SK-N-SH (cell line): Measurements from ENCODE around the gene CDO1. TPM values are rescaled to one million over a fixed set of nuclear protein-coding genes. Genes with fewer than 3 reads are reported as not detected.

Experiments used
- CTCF ChIA-PET: fragments of 300-600, 350-600 bp; formaldehyde crosslinking; extraction: SDS; loops from one replicate; lab custom pipeline; 2021; lab: Yijun Ruan, JAX
- POLR2A ChIA-PET: fragments of 350-600 bp; sonication (Branson Sonifier 250); formaldehyde crosslinking; extraction: SDS; loops from one replicate; lab custom pipeline; 2020; ENCODE audit warnings: antibody characterized with exemption, inconsistent platforms; lab: Yijun Ruan, JAX
- DNase-seq: peaks from one replicate; pipeline ENCODE4 v3.0.0; 2012
- H2AFZ ChIP-seq: fragments of 200-600 bp; sonication (generic); 2 replicates; pipeline ENCODE4 v1.8.1; 2016; ENCODE audit warnings: antibody characterized with exemption, mild to moderate bottlenecking, low read depth
- H3F3A ChIP-seq: fragments of 200-600 bp; sonication (generic); replicated peaks from 2 replicates; pipeline ENCODE3; 2016; ENCODE audit warnings: antibody characterized with exemption, mild to moderate bottlenecking; ENCODE audit not compliant: insufficient read depth
- H3K27ac ChIP-seq, 2 experiments: fragments of 200-500 bp in 1 of 2; fragments of 200-600 bp in 1 of 2; sonication (Bioruptor generic) in 1 of 2; sonication (generic), shearing (Covaris generic) in 1 of 2; 2 replicates each; pipeline versions ENCODE4 v1.5.1 to v1.6.1; 2014 to 2016; ENCODE audit warnings: low read depth in 2 of 2, inconsistent platforms in 1 of 2, low read length in 1 of 2, mild to moderate bottlenecking in 1 of 2, mixed read lengths in 1 of 2
- H3K27me3 ChIP-seq: fragments of 200-600 bp; sonication (generic), shearing (Covaris generic); 2 replicates; pipeline ENCODE4 v1.6.1; 2016; ENCODE audit warnings: mixed run types; ENCODE audit not compliant: insufficient read depth
- H3K36me3 ChIP-seq, 2 experiments: fragments of 200-500 bp in 1 of 2; fragments of 200-600 bp in 1 of 2; sonication (Bioruptor generic) in 1 of 2; sonication (generic) in 1 of 2; replicated peaks in 1 of 2; 2 replicates each; pipeline versions ENCODE3 to v1.5.1; 2014 to 2016; ENCODE audit warnings: low read length in 1 of 2, mild to moderate bottlenecking in 1 of 2; ENCODE audit not compliant: insufficient read depth in 2 of 2, control insufficient read depth in 1 of 2
- H3K4me1 ChIP-seq, 2 experiments: fragments of 200-500 bp in 1 of 2; fragments of 200-600 bp in 1 of 2; sonication (Bioruptor generic) in 1 of 2; sonication (generic), shearing (Covaris generic) in 1 of 2; 2 replicates each; pipeline versions ENCODE4 v1.5.1 to v1.6.1; 2014 to 2016; ENCODE audit warnings: low read depth in 1 of 2, low read length in 1 of 2, mixed run types in 1 of 2; ENCODE audit not compliant: insufficient read depth in 2 of 2, control insufficient read depth in 1 of 2
- H3K4me2 ChIP-seq: fragments of 200-600 bp; sonication (generic), shearing (Covaris generic); 2 replicates; pipeline ENCODE4 v1.6.1; 2017; ENCODE audit warnings: mixed run types
- H3K4me3 ChIP-seq, 2 experiments: fragments of 200-500 bp in 1 of 2; fragments of 200-600 bp in 1 of 2; sonication (Bioruptor generic) in 1 of 2; sonication (generic), shearing (Covaris generic) in 1 of 2; 2 replicates each; pipeline versions ENCODE4 v1.5.1 to v1.8.1; 2014 to 2016; ENCODE audit warnings: low read depth in 2 of 2, inconsistent platforms in 1 of 2, low read length in 1 of 2, mild to moderate bottlenecking in 1 of 2, mixed read lengths in 1 of 2, moderate library complexity in 1 of 2
- H3K79me2 ChIP-seq: fragments of 200-600 bp; sonication (generic); 2 replicates; pipeline ENCODE4 v1.8.1; 2017; ENCODE audit warnings: mild to moderate bottlenecking; ENCODE audit not compliant: insufficient read depth
- H3K9ac ChIP-seq: fragments of 200-600 bp; sonication (generic); 2 replicates; pipeline ENCODE4 v1.6.1; 2017; ENCODE audit warnings: mixed run types
- H3K9me2 ChIP-seq: fragments of 200-600 bp; sonication (generic); 2 replicates; pipeline ENCODE4 v1.6.1; 2017; ENCODE audit warnings: mixed run types
- H3K9me3 ChIP-seq: fragments of 200-600 bp; sonication (generic); 2 replicates; pipeline ENCODE4 v1.6.1; 2017; ENCODE audit warnings: mixed run types, mild to moderate bottlenecking, moderate library complexity
- H4K20me1 ChIP-seq: fragments of 200-600 bp; sonication (generic); 2 replicates; pipeline ENCODE4 v1.6.1; 2017; ENCODE audit warnings: mild to moderate bottlenecking, mixed run types; ENCODE audit not compliant: insufficient read depth
- CHD2 ChIP-seq: fragments of 150-350 bp; IDR thresholded peaks from 2 replicates; pipeline ENCODE4 v1.6.1; 2018; ENCODE audit warnings: low read length; ENCODE audit not compliant: partially characterized antibody
- ELF1 ChIP-seq: IDR thresholded peaks from 2 replicates; pipeline ENCODE4 v1.4.0; 2012
- EP300 ChIP-seq, 2 experiments: IDR thresholded peaks; 2 replicates each; pipeline versions ENCODE4 v1.4.0 to v1.6.1; 2012; ENCODE audit warnings: borderline replicate concordance in 1 of 2, low read depth in 1 of 2, low read length in 1 of 2
- FOSL2 ChIP-seq: IDR thresholded peaks from 2 replicates; pipeline ENCODE4 v1.4.0; 2012; ENCODE audit warnings: low read depth, mild to moderate bottlenecking, moderate library complexity, borderline replicate concordance
- GABPA ChIP-seq: IDR thresholded peaks from 2 replicates; pipeline ENCODE4 v1.4.0; 2012; ENCODE audit warnings: low read depth, mild to moderate bottlenecking
- MEF2A ChIP-seq: IDR thresholded peaks from 2 replicates; pipeline ENCODE4 v1.4.0; 2012; ENCODE audit warnings: low read depth, borderline replicate concordance
- MXI1 ChIP-seq: IDR thresholded peaks from 2 replicates; pipeline ENCODE4 v1.6.1; 2012; ENCODE audit warnings: mild to moderate bottlenecking, low read depth, low read length, improper control_type of control experiment
- POLR2AphosphoS5 ChIP-seq: IDR thresholded peaks from 2 replicates; pipeline ENCODE4 v1.6.1; 2012; ENCODE audit warnings: low read depth, low read length
- USF1 ChIP-seq: IDR thresholded peaks from 2 replicates; pipeline ENCODE4 v1.4.0; 2012; ENCODE audit warnings: low read depth, borderline replicate concordance
- USF2 ChIP-seq: fragments of 150-350 bp; IDR thresholded peaks from 2 replicates; pipeline ENCODE4 v1.6.1; 2017; ENCODE audit warnings: antibody characterized with exemption, low read length, low read depth, borderline replicate concordance
- WGBS: methylation state at CpG from one replicate; pipeline ENCODE4 v1.1.6; 2017; ENCODE audit warnings: low lambda C conversion rate; 5-methylcytosine and 5-hydroxymethylcytosine counted together
- polyA plus RNA-seq, 3 experiments: library from polyadenylated mRNA; depleted of rRNA; stranded (reverse); fragments of >200 nt; gene quantifications; 2 replicates each; pipeline ENCODE4 v1.2.3, GENCODE V29; 2012

Gene CDO1
- polyA plus RNA-seq, 1 of the 3 experiments (the other 2 are of a cell fraction), result 3.1 TPM

GRCh38 chr5:115775999-115776398 lies 40.5 kb downstream of the CDO1 start:
- Histone ChIP-seq H3K9me3 (no peaks in the 10 kb centered on the region), H3K9ac (no peak overlapping the region), H3K4me3 (no peak overlapping the region), H3F3A (no peaks in the 10 kb centered on the region), H3K36me3 (no peaks in the 10 kb centered on the region), H3K4me2 (no peak overlapping the region), H3K4me1 (no peaks in the 10 kb centered on the region), H3K9me2 (no peaks in the 10 kb centered on the region), H3K27me3 (peaks cover 4% of the 10 kb centered on the region; the same call in 1 of the 2 replicates), H2AFZ (no peak overlapping the region), H3K79me2 (no peaks in the 10 kb centered on the region), H3K27ac (no peak overlapping the region), H4K20me1 (no peaks in the 10 kb centered on the region)
- POLR2A ChIA-PET, result no interaction called here
- CTCF ChIA-PET, result no interaction called here
- DNase-seq, result no peak
- WGBS, result 25% methylated on average over 4 of the region's 4 CpGs
- no peak for TF ChIP-seq EP300 (IDR thresholded peaks at IDR 0.05; ENCODE audit: borderline replicate concordance in 1 of 2, low read depth in 1 of 2, low read length in 1 of 2)

- Histone ChIP-seq H3K36me3 (no peaks in the 10 kb centered on the region), H3K27ac (no peak overlapping the region), H3K9me2 (no peaks in the 10 kb centered on the region), H3K9ac (no peak overlapping the region), H4K20me1 (no peaks in the 10 kb centered on the region), H3K4me1 (no peaks in the 10 kb centered on the region), H3K9me3 (no peaks in the 10 kb centered on the region), H2AFZ (no peak overlapping the region), H3F3A (no peaks in the 10 kb centered on the region), H3K27me3 (peaks cover 4% of the 10 kb centered on the region; the same call in 1 of the 2 replicates), H3K4me2 (no peak overlapping the region), H3K79me2 (no peaks in the 10 kb centered on the region), H3K4me3 (no peak overlapping the region)
- no peak for TF ChIP-seq USF2
- TF ChIP-seq FOSL2, result no peak
- TF ChIP-seq USF1, result no peak
- TF ChIP-seq MEF2A, result no peak
- TF ChIP-seq ELF1, result no peak
- 47% methylated on average over 3 of the region's 3 CpGs for WGBS
- CTCF ChIA-PET, result no interaction called here
- POLR2A ChIA-PET, result no interaction called here
- no peak for DNase-seq
Measured at GRCh38 chr5:115774684-115775083, 41.8 kb downstream of the CDO1 start.

- H2AFZ ChIP-seq, result no peak overlapping the region
- ChIA-PET CTCF (no interaction called here), POLR2A (no interaction called here)
Measured at GRCh38 chr5:115772731-115773475, 43.6 kb downstream of the CDO1 start.

More at GRCh38 chr5:115772731-115773475, 43.6 kb downstream of the CDO1 start:
- Histone ChIP-seq H3K79me2 (no peaks in the 10 kb centered on the region), H3K4me1 (no peaks in the 10 kb centered on the region), H3K9me3 (no peaks in the 10 kb centered on the region), H3F3A (no peaks in the 10 kb centered on the region), H3K9ac (no peak overlapping the region), H3K36me3 (no peaks in the 10 kb centered on the region), H3K27me3 (peaks cover 4% of the 10 kb centered on the region; the same call in 1 of the 2 replicates), H3K27ac (no peak overlapping the region), H3K4me3 (no peak overlapping the region), H3K4me2 (no peak overlapping the region), H4K20me1 (no peaks in the 10 kb centered on the region), H3K9me2 (no peaks in the 10 kb centered on the region)
- TF ChIP-seq POLR2AphosphoS5 (no peak), MXI1 (no peak), GABPA (no peak), CHD2 (no peak), ELF1 (no peak), MEF2A (no peak)
- 13% methylated on average over 2 of the region's 2 CpGs for WGBS
- DNase-seq, result no peak
